Right cardiac atrium (tissue), 5 donors: ENCODE measurements around the gene PHC2. TPM values are rescaled to one million over a fixed set of nuclear protein-coding genes. Genes with fewer than 3 reads are reported as not detected.
A peak's percentile ranks its signal among the peaks of the same experiment; 100 is the strongest.

ENCODE experiments used
- ATAC-seq, 2 donors: fragments of 200-7000 bp; cut with Tn5 transposase; one replicate each; pipeline versions ENCODE4 v1.8.0 to v1.9.1; 2020; ENCODE audit warnings: moderate library complexity in 2 of 2, mild to moderate bottlenecking in 1 of 2
- DNase-seq, 3 donors: peaks; one replicate each; pipeline ENCODE4 v3.0.0-alpha.2; 2020
- H3K27ac ChIP-seq: one replicate; pipeline ENCODE4 v1.5.1; 2013; ENCODE audit warnings: mild to moderate bottlenecking, low read length, control low read depth, moderate library complexity
- H3K27me3 ChIP-seq: one replicate; pipeline ENCODE4 v1.6.1; 2013; ENCODE audit not compliant: control insufficient read depth, insufficient read depth
- H3K4me1 ChIP-seq: one replicate; pipeline ENCODE4 v1.6.1; 2013; ENCODE audit warnings: low read length; ENCODE audit not compliant: control insufficient read depth, insufficient read depth
- H3K4me3 ChIP-seq: one replicate; pipeline ENCODE4 v1.5.1; 2013; ENCODE audit warnings: low read length, control low read depth
- H3K9me3 ChIP-seq: one replicate; pipeline ENCODE4 v1.6.1; 2013; ENCODE audit warnings: low read length; ENCODE audit not compliant: control insufficient read depth
- WGBS: extraction: QIAGEN DNeasy Blood & Tissue Kit; methylation state at CpG from one replicate; pipeline ENCODE4 v1.1.7; 2013; 5-methylcytosine and 5-hydroxymethylcytosine counted together
- intact Hi-C, 4 donors: fragments of 100-400 bp; cut with DNase I; formaldehyde crosslinking; loops; one replicate each; pipeline versions ENCODE4 v1.11.0 to v1.14.0; 2022 to 2023
- polyA plus RNA-seq: library from polyadenylated mRNA; stranded (reverse); fragments of 200-250 nt; gene quantifications from one replicate; pipeline ENCODE4 v1.2.3, GENCODE V29; 2013
- total RNA-seq, 4 donors: library from RNA; stranded (reverse); fragmentation: NEBNext Ultra II Directional; extraction: Animal tissue kit (Norgen Biotek cat#: 25700); gene quantifications; one replicate each; pipeline ENCODE4 v1.2.1, GENCODE V29; 2021
- donor health status: healthy with polysubstance abuse.
- donor health status: DM: no; HTN: yes; CAD: no.
- donor health status: DM: no; HTN: no; CAD: no.
- donor health status: DM: no; HTN: yes; CAD: no; lungs with severe emphysema.
- donor health status: DM: yes; HTN: yes; CAD: no.

PHC2 gene
- total and polyA plus RNA-seq, 5 donors = 89.3 to 105 (median 97.5) TPM

- 56% methylated on average over 9 of the region's 9 CpGs for WGBS
- DNase-seq (peak; percentile 67 to 84 (median 83)), ATAC-seq (peak; percentile 64 to 72)
- no peak overlapping the region for H3K4me3 ChIP-seq
- H3K27me3 ChIP-seq = no peaks in the 10 kb centered on the region
- H3K4me1 ChIP-seq = peaks cover 3% of the 10 kb centered on the region
- H3K27ac ChIP-seq = no peak overlapping the region
- intact Hi-C loops = loop anchor here in 1 of 4 donors (10.0 kb wide), 1 partner anchor 76 kb away; no protein-coding TSS in a partner anchor
- no peaks in the 10 kb centered on the region for H3K9me3 ChIP-seq
Measured at GRCh38 chr1:33388805-33389771, 41.8 kb downstream of the PHC2 start.

- Histone ChIP-seq H3K4me1 (peaks cover 10% of the 10 kb centered on the region), H3K9me3 (no peaks in the 10 kb centered on the region), H3K27me3 (no peaks in the 10 kb centered on the region), H3K4me3 (no peak overlapping the region), H3K27ac (peak overlapping the region; percentile 6)
- intact Hi-C loops = loop anchor here in 1 of 4 donors (10.0 kb wide), 1 partner anchor 77 kb away; no protein-coding TSS in a partner anchor
- 87% methylated on average over 5 of the region's 5 CpGs for WGBS
- ATAC-seq (no peak), DNase-seq (no peak)
Measured at GRCh38 chr1:33387625-33388024, 43.3 kb downstream of the PHC2 start.

DNA sequence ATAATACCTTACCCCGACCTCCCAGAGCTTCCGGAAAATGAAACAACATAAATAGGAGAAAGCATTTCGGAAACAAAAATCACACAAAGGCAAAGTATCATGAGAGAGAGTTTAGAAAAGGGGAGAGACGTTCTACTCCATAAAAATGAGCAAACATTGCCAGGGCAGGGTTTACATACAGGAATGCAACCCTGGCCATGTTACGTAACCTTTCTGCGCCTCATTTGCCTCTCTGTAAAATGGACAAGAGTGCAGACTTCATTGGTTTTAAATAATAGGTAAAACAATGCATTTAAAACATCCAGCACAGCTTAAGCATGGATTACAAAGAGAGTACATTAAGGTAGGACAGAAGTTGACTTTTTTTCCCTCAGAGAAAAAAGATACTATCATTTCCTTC is 45.6 kb downstream of the PHC2 start:
- Histone ChIP-seq H3K4me3 (no peak overlapping the region), H3K27me3 (no peaks in the 10 kb centered on the region), H3K9me3 (no peaks in the 10 kb centered on the region), H3K4me1 (peaks cover 12% of the 10 kb centered on the region), H3K27ac (no peak overlapping the region)
- WGBS = 97% methylated on average over 6 of the region's 6 CpGs
- no peak for DNase-seq
- no peak for ATAC-seq
- intact Hi-C loops = loop anchor here in 1 of 4 donors (10.0 kb wide), 1 partner anchor 80 kb away; no protein-coding TSS in a partner anchor

DNA sequence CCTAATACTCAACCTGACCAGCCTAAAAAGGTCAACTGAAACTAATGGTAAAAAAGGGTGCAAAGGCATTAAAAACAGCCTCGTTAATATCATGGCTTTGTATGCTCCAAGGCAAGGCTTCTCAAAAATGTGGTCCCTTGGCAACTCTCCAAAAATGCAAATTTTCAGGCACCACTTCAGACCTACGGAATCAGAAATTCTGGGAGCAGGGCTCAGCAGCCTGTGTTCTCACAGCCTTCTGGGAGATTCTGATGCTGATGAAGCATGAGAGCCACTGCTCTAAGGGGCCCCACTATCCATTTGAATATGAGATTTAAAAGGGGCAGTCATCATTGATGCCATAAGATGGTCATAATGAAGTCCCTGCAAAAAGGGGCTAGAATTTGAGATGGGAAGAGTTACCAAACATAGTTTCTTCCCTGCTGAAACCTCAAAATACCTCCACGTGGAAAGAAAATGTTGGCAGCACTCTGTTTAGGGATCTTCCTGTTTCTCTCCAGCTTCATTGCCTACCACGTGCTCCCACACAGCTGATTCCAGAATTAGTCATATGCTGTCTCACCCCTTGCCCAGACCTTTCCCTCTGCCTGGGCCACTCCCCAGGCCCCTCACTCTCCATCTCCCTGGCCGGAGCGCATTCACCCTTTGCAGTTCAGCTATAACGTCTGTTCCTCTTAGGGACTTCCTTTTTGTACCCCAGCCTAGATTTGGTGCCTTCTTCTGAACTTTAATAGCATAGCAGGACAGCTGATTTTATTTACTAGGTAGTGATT is 46.7 kb downstream of the PHC2 start:
- 30% methylated on average over 7 of the region's 7 CpGs for WGBS
- Histone ChIP-seq H3K4me3 (no peak overlapping the region), H3K27me3 (no peaks in the 10 kb centered on the region), H3K27ac (peak overlapping the region; percentile 38), H3K4me1 (peaks cover 16% of the 10 kb centered on the region), H3K9me3 (no peaks in the 10 kb centered on the region)
- intact Hi-C loops = loop anchor here in 1 of 4 donors (10.0 kb wide), 1 partner anchor 81 kb away; no protein-coding TSS in a partner anchor
- ATAC-seq (peak; percentile 38 to 40), DNase-seq (no peak)

- DNase-seq = no peak
- Histone ChIP-seq H3K9me3 (no peaks in the 10 kb centered on the region), H3K27ac (no peak overlapping the region), H3K4me3 (no peak overlapping the region), H3K27me3 (no peaks in the 10 kb centered on the region), H3K4me1 (peaks cover 17% of the 10 kb centered on the region)
- WGBS = 82% methylated on average over 4 of the region's 4 CpGs
- no peak for ATAC-seq
- intact Hi-C loops = loop anchor here in 1 of 4 donors (10.0 kb wide), 1 partner anchor 81 kb away; no protein-coding TSS in a partner anchor
Measured at GRCh38 chr1:33383489-33383888, 47.4 kb downstream of the PHC2 start.

- H3K9me3 ChIP-seq = no peaks in the 10 kb centered on the region
- 53% methylated on average over 9 of the region's 9 CpGs for WGBS
- intact Hi-C loops = loop anchor here in 1 of 4 donors (10.0 kb wide), 1 partner anchor 82 kb away; no protein-coding TSS in a partner anchor
- H3K27ac ChIP-seq = peak overlapping the region; percentile 20
- peak; percentile 70 to 80 (median 76) for DNase-seq
- H3K27me3 ChIP-seq = no peaks in the 10 kb centered on the region
- no peak overlapping the region for H3K4me3 ChIP-seq
- ATAC-seq = peak; percentile 75 to 81
- peaks cover 17% of the 10 kb centered on the region for H3K4me1 ChIP-seq
Measured at GRCh38 chr1:33382661-33383415, 48.1 kb downstream of the PHC2 start.

- no peak for ATAC-seq
- intact Hi-C loops = loop anchor here in 1 of 4 donors (10.0 kb wide), 1 partner anchor 83 kb away; no protein-coding TSS in a partner anchor
- H3K9me3 ChIP-seq = no peaks in the 10 kb centered on the region
Measured at GRCh38 chr1:33381977-33382376, 48.9 kb downstream of the PHC2 start.

DNA sequence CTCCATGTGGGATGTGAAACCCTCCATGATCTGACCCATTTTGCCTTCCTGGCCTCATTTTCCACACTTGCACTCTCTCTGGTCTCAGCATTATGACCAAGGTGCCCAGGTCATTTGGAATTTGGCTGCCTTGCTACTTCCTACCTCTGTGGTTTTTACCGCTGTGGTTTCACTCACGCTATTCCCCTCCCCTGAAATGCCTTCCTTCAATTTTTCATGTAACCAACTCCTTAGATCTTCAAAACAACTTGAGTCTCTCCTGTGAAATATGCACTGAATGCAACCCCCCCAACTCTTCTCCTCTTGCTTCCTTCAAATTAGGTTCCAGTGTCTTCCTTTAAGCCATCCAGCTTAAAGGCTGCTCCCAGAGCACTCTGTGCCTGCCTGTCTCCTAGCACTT is 50.1 kb downstream of the PHC2 start:
- no peaks in the 10 kb centered on the region for H3K27me3 ChIP-seq
- no peak overlapping the region for H3K4me3 ChIP-seq
- no peak overlapping the region for H3K27ac ChIP-seq
- ATAC-seq (no peak), DNase-seq (no peak)
- H3K4me1 ChIP-seq = peaks cover 20% of the 10 kb centered on the region
- 79% methylated on average over 2 of the region's 2 CpGs for WGBS
- intact Hi-C loops = loop anchor here in 1 of 4 donors (10.0 kb wide), 1 partner anchor 84 kb away; no protein-coding TSS in a partner anchor
- no peaks in the 10 kb centered on the region for H3K9me3 ChIP-seq

More at GRCh38 chr1:33381977-33382376, 48.9 kb downstream of the PHC2 start:
- Histone ChIP-seq H3K27ac (peak overlapping the region; percentile 51), H3K4me3 (no peak overlapping the region), H3K27me3 (no peaks in the 10 kb centered on the region), H3K4me1 (peaks cover 19% of the 10 kb centered on the region)
- no peak for DNase-seq
- 82% methylated on average over 4 of the region's 4 CpGs for WGBS

DNA sequence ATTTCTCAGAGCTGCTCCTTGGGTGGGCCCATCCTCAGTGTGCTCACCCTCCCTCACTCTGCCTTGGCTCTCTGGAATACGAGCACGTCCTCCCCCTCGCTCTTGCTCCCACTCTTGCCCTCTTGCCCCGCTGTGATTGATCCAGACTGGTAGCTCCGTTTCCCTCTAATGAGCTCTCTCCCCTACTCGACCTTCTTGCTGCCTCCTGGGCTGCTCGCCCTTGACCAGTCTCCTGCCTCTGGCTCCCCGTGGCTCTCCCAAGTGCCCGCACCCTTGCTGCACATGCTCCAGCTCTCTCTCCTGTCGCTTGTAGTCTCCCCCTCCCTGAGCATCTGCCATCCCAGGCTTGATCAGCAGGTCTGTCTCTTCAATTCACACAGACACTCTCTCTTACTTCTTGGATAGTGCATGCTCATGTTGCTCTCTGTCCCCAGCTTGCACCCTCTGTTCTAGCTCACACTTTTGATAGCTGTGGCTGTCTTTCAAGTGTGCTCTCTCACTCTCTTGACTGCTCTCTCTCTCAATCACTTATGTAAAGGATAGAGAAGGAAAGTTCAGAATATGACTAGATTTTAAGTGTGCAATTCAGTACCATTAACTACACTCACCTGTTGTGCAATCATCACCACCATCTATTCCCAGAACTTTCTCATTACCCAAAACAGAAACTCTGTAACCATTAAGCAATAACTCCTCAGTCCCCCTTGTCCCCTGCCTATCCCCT is 51.1 kb downstream of the PHC2 start:
- H3K4me3 ChIP-seq = no peak overlapping the region
- no peaks in the 10 kb centered on the region for H3K9me3 ChIP-seq
- ATAC-seq = peak; percentile 23 to 38
- no peaks in the 10 kb centered on the region for H3K27me3 ChIP-seq
- peak overlapping the region; percentile 77 for H3K27ac ChIP-seq
- H3K4me1 ChIP-seq = peaks cover 20% of the 10 kb centered on the region
- DNase-seq = peak in 1 of 3 donors; percentile 46
- intact Hi-C loops = loop anchor here in 2 of 4 donors (10.0 kb wide), 1 partner anchor 85 kb away; no protein-coding TSS in a partner anchor
- WGBS = 49% methylated on average over 10 of the region's 10 CpGs
